Measurements from ENCODE around the gene MRPL9.
"Not testable (repeated sequence)": the region's sequence is repeated elsewhere in the genome, so short reads cannot be mapped to it uniquely, and the experiment has no call there.

The MRPL9 gene

DNA sequence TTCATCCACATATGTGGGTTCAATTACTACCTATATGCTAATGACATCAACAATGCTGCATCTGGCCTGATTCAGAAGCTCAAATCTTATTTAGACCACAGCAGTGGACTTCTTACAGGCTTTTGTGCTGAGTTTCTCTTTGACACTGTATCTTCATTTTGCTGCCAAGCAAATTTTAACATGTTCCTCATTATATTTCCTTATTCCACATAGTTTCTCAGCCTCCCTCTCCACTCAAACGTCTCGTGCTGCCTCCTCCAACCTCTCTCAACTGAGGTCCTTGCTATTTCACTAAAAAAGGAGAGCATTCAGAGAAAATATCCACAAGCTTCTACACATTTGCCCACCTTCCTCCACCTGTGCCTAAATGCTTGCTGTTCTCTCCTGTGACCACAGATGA, 20.5 kb upstream of the MRPL9 start:
- DNase-seq (ENCODE audit: low spot score) = no peak

DNA sequence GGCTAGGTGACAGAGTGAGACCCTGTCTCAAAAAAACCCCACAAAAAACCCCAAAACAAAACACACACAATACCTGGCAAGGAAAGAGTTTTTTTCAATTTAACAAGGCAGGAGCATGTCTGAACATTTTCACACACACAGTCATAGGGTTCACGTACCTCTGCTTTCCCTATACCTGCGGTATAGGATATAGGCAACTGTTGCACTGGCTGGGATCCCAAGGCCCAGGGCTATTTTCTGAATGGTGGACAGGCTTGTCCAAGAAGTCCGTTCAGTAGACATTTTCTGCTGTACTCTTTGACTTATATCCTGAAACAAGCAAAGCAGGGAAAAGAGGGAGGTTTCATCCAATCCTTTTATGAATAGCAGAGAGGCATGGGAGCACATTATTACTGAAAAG, 19.4 kb upstream of the MRPL9 start:
- no peak for DNase-seq (ENCODE audit: low spot score)

DNA sequence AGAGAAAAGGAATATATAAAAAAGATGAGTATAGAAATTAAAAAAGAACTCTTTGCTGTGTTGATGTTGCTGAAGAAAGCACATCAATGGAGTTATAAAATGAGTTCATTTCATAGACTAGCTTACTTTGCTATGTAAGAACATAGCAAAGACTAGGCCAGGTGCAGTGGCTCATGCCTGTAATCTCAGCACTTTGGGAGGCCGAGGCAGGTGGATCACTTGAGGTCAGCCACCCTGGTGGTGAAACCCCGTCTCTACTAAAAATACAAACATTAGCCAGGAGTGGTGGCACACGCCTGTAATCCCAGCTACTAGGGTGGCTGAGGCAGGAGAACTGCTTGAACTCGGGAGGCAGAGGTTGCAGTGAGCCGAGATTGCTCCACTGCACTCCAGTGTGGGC, 18.7 kb upstream of the MRPL9 start:
- DNase-seq (ENCODE audit: low spot score) = not testable (repeated sequence)

DNA sequence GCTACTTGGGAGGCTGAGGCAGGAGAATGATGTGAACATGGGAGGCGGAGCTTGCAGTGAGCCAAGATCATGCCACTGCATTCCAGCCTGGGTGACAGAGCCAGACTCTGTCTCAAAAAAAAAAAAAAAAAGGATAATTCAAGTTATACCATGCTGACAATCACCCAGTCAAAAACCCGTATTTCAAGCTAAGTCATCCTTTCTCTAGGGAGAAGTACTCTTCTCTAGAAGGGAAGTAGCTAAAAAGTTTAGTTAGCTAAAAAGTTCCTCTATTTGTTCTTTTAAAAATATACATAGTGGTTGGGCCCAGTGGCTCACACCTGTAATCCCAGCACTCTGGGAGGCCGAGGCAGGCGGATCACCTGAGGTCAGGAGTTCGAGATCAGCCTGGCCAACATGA, 17.4 kb upstream of the MRPL9 start:
- not testable (repeated sequence) for DNase-seq (ENCODE audit: low spot score)

DNA sequence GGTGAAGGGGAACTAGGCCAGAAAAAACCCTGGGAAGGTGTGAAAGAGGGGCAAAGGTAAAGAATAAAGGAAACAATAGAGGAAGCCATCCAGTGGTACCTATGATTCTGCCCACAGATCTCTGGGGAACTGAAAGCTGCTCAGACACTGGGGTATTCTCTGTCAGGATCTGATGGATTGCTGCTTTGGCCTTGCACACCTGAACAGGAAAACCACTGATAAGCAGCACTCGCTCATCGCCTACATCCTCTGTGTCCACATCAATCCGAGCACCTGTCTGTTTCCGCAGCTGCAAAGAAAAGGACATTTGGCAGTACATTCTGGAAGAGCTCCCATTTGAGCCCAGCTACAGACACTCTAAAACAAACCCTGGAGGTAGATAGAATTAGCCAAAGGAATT, 16.6 kb upstream of the MRPL9 start:
- no peak for DNase-seq (ENCODE audit: low spot score)

DNA sequence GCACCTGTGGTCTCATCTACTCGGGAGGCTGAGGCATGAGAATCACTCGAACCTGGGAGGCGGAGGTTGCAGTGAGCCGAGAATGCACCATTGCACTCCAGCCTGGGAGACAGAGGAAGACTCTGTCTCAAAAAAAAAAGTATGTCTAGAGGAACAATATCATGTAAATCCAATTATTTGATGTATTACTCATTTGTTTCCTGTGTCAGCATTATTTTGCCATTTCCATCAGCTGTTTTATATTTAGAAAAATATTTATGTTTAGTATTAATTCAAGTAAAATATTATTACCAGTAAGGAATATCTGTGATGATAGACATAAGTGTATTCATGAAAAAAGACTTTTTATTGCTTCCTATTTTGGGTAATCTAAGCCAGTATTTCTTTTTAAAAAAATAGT, 14.0 kb upstream of the MRPL9 start:
- no peak for DNase-seq (ENCODE audit: low spot score)

DNA sequence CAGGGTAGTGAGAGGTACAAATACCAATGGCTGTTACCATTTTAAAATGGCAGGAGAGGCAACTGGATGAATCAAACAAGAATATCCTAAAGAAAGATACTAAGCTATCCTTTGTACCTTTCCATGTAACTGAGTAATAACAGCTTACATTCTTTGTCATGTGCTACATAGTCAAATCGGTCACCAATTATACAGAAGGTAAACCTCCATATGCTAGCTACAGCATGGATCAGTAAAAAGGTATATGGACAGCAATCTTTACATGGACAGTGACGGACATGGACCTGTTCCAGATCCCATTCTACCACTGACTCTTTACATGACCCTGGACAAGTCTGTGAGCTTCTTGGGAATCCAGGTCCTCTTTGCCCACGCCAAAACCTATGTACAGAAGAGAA, 13.4 kb upstream of the MRPL9 start:
- no peak for DNase-seq (ENCODE audit: low spot score)

DNA sequence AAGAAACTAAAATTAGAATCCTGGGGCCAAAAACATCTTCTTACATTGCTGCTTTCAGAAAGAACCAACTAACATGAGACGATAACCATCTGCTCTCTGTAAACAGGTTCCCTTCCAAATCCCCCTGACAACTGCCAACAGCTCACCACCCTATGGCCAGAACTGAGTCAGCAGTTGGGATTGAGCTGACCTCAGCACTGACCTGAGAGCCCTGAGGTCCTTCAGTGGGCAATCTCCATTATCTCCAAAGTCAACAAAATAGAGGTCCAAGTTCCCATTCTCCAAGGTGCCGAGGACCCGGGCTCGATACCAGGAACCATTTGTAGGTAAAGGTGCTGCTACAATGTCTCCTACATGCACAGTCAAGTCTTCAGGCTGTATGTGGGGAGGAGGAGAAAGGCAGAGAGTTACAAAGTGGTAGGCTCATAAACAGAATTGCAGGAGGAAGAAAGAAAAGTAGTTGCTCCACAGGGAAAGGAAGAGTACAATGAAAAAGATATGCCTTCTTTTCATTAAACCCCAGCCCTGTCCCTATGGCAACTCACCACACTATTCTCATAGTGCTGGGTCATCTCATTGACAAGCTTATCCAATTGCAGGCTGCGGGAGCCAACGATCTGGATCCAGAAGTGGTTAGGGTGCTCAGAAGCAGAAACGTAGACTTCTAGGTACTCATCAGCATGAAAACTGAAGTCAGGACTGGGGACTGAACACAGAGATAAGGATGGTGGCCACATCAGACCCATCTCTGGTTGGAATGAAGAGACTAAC, 12.8 kb upstream of the MRPL9 start:
- DNase-seq (ENCODE audit: low spot score) = no peak

DNA sequence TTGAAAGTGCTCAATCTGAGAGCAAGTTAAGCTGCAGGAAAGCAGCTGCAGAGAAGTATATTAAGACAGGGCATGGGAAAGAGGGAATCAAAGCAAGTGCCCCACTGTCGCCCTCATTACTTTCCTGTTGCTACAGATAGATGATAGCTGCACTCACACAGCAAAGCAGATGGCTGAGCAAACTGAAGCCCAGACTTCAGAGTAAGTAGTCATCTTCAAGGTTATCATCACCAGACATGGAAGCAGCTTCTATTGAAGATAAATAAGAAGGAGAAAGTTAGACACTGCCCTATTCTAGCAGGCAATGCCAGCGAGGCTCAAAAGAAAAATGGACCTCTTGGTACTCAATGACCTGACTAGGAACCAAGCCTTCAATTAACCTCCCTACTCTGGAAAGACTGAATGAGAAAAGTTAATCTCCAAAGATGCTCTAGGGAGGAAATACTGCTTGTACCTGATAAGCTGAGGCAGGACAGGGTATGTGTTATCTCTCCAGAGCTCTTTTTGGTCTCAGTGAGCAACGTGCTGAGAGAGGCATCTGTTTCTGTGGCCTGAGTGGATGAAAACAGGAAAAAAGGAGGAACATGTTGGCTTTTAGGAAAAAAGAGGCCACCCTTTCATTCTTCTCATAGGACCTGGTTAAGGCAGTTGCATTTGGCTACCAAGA, 11.1 kb upstream of the MRPL9 start:
- DNase-seq (ENCODE audit: low spot score) = no peak

DNA sequence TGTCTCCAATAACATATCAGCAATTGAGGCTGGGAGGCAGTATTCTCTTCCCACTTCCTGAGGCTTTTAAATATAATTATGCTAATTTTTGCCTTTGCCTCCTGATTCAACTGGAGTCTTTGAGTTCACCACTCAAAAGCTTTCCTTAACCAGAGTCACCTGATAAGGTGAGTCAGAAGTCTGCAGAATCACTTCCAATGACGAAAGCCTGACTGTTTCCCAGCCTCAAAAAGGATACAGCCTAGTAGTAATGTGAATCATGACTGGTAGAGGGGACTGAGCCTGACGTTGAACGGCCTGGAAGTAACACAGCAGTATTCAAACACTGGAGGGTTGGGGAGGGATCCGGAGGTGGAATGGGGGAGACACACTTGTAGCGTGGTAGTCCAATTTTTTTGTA, 10.4 kb upstream of the MRPL9 start:
- peak; percentile 26 for DNase-seq (ENCODE audit: low spot score)

DNA sequence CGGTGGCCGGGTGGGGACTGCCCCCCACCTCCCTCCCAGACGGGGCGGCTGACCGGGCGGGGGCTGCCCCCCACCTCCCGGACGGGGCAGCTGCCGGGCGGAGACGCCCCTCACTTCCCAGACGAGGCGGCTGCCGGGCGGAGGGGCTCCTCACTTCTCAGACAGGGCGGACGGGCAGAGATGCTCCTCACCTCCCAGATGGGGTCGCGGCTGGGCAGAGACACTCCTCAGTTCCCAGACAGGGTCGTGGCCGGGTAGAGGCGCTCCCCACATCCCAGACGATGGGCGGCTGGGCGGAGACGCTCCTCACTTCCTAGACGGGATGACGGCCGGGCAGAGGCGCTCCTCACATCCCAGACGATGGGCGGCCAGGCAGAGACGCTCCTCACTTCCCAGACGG, 6.0 kb upstream of the MRPL9 start:
- DNase-seq (ENCODE audit: low spot score) = not testable (repeated sequence)

DNA sequence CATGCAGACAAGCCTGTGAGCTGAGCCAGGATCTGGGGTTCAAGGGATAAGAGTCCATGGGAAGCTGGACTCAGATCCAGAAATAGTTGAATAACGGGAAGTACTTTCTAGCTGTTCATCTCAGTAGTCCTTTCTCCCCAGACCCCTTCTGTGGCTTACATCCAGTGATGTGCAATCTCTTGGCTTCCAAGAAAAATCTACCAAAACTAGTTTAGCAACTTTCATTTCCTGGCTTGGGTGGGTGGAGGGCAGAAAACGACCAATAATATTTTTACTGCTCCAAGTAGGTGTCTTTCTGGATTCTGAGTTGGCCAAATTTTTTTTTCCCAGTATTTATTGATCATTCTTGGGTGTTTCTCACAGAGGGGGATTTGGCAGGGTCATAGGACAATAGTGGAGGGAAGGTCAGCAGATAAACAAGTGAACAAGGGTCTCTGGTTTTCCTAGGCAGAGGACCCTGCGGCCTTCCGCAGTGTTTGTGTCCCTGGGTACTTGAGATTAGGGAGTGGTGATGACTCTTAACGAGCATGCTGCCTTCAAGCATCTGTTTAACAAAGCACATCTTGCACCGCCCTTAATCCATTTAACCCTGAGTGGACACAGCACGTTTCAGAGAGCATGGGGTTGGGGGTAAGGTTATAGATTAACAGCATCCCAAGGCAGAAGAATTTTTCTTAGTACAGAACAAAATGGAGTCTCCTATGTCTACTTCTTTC, 5.2 kb upstream of the MRPL9 start:
- DNase-seq (ENCODE audit: low spot score) = not testable (repeated sequence)

DNA sequence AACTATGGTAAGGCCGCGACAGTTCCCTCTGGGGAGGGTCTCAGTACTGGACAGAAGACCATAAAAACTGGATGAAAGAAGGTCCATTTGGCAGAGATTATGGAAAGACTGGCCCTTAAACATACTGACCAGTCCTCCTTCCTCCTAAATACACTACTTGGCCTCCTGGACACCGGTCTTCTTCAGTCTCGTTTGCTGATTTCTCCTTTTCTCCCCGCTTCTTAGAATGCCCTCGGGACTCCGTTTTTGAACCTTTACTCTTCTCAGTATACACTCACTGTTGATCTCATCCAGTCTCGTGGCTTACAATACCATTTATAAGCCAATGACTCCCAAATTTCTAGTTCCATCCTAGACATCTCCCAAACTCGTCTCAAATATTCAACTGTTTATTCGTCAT, 694 bp upstream of the MRPL9 start:
- DNase-seq (ENCODE audit: low spot score) = no peak

DNA sequence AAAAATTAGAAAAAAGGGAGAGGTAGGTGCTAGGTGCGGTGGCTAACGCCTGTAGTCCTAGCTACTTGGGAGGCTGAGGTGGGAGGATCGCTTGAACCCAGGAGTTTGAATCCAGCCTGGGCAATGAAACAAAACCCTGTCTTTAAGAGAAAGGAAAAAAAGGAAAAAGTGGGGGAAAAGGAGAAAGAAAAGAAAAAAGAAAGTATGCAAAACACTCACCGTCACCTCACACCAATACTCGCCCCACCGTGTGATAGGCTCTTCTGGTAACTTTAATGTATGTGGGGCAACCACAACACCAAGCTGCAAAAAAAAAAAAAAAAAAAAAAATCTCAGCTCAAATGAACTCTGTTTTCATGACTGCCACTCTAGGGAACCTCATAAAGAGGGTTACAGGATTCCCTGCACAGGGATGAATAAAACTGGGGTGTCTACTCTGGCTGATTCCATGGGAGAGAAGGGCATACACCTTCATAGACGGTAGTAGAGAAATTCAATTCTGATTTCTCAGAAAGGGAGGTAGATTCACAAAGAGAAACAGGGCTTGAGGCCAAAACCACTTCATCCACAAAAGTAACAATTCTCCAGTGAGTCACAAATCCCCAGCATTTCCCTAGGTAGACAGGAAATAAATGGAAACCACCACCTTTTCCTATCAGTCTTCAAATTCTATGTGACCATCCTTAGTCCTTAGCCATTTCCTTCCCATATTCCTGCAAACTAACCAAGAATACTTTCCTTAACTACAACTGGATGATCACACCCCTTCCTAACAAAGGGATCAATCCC, 2.5 kb downstream of the MRPL9 start:
- no peak for DNase-seq (ENCODE audit: low spot score)

DNA sequence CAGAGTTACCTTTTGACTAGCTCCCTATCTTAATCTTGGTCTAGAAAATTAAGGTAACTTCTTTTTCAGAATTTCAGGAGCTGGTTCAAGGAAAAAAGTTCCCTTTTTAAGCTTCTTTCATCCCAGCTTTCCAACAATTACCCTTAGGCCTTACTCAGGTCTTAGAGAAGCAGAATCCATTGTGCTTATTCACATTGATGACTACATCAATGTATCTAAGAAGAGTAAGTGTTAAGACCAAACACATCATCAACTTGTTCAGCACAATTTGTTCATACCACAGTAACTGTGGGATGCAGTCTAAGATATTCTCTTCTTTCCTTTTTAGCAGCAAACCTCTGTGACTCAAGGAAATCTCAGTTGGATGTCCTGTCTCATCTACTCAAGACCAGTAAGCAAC, 4.1 kb downstream of the MRPL9 start:
- DNase-seq (ENCODE audit: low spot score) = no peak

DNA sequence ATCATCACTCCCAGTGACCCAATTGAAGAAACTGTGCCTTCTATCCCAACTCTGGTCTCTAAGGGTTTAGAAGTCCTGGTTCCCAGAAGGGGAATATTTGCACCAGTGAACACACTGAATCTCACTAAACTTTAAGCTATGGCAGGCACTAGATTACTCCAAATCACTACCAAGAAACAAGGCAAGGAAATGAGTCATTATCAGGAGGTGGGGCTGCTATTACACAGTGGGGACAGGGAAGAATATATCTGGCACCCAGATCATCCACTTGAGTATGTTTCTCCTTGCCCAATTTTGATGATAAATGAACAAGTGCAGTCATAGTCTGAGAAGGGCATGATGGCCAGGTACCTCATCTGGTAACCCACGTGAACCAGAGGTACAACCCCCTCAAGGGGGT, 7.0 kb downstream of the MRPL9 start:
- DNase-seq (ENCODE audit: low spot score) = no peak

DNA sequence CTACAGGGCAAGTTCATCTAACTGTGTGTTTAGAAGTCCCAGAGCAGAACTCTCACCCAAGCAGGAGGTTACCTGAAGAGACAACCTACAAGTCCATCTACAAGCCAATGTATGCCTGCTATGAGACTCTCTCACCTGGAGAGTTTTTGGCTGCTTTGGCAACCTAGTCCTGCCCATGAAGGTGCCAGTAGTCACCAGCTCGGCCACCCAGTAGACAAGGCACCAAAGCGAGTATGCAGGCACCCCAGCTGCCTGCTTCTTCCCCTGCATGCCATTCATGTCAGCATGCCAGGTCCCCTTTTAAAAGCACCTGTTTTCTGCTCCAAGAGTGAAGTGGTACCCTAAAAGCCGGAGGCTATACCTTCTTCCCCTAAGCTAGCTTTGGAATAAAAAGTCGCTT, 21.8 kb downstream of the MRPL9 start:
- no peak for DNase-seq (ENCODE audit: low spot score)

DNA sequence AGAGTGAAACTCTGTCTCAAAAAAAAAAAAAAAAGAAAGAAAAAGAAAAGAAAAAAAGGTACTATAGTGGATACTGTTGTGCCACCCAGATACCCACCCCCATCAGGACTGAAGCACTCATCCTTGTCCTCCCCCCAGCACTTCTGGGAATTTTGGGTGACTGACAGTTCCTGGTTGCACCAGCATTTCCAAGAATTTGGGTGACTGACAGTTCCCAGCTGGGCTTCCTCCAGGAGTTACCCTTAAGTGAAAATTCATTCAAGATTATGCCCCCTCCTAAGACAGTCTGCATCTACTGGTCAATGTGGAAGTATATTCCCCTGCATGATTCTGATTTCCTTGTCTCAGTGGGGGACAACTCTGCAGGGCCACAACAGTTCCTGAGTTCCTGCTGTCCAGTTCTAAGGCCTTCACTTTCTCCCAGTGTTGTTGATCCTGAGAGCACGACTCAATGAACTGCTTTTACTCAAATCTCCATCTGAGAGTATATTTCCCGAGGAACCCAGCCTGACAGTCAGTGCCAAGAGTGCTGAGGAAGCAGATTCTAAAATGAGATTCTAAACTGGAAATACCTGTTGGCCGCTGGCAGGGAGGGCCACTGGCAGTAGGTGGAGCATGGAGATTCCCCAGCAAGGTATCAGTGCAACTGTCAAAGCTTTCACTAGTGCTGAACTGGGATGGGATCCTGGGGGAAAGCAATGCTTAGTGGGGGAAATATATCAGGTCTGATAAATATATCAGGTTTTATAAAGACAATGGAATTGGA, 23.5 kb downstream of the MRPL9 start:
- DNase-seq (ENCODE audit: low spot score) = no peak

DNA sequence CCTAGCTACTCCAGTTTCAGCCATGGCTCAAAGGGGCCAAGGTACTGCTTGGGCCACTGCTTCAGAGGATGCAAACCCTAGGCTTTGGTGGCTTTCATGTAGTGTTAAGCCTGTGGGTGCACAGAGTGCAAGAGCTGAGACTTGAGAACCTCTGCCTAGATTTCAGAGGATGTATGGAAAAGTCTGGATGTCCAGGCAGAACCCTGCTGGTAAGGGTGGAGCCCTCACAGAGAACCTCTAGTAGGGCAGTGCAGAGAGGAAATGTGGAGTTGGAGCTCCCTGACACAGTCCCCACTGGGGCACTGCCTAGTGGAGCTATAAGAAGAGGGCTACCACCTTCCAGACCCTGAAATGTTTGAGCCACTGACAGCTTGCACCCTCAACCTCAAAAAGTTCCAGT, 25.8 kb downstream of the MRPL9 start:
- no peak for DNase-seq (ENCODE audit: low spot score)

DNA sequence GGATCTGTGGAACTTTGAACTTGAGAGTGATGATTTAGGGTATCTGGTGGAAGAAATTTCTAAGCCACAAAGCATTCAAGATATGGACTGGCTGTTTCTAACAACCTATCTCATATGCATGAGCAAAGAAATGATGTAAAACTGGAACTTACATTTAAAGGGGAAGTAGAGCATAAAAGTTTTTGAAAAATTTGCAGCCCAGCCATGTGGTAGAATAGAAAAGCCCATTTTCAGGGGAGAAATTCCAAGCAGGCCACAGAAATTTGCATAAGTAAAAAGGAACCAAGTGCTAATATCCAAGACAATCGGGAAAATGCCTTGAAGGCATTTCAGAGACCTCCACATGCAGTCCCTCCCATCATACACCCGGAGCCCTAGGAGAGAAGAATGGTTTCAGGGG, 26.3 kb downstream of the MRPL9 start:
- DNase-seq (ENCODE audit: low spot score) = no peak

DNA sequence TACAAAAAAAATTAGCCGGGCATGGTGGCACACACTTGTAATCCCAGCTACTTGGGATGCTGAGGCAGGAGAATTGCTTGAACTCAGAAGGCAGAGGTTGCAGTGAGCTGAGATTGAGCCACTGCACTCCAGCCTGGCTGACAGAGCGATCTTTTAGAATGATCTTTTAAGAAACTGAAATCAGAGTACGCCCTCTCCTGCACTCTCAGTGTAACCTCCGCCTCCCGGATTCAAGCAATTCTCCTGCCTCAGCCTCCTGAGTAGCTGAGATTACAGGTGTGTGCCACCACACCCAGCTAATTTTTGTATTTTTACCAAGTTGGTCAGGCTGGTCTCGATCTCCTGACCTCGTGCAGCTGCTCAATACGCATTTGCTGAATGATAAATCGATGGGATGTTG, 29.3 kb downstream of the MRPL9 start:
- not testable (repeated sequence) for DNase-seq (ENCODE audit: low spot score)

DNA sequence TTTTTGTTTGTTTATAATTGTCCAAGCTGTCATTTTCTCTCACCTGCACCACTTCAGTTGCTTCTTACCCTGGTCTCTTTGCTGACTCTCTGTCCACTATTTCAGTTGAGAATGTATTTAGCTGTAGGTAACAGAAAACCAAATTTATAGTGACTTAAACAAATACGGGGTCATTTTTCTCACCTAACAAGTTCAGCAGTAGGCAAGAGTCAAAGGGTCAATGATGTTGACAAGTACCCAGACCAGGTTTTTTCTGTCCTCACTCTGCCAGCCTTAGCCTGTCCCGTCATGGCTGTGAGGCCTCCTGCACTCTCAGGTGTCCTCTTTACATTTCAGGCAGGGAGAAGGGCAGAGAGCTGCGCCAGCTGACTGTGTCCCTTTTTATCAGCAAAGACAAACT, 30.2 kb downstream of the MRPL9 start:
- DNase-seq (ENCODE audit: low spot score) = no peak
